KG1 (cell line): Measurements from ENCODE around the gene FTO.

Experiments used
- DNase-seq: peaks from one replicate; lab custom pipeline; 2025; lab: John Stamatoyannopoulos, UW

Gene FTO

GRCh38 chr16:53966821-53967571 lies 263.0 kb downstream of the FTO start:
- no peak for DNase-seq

- DNase-seq, result no peak
Measured at GRCh38 chr16:53967572-53967971, 263.6 kb downstream of the FTO start.

- no peak for DNase-seq
Measured at GRCh38 chr16:53968454-53968853, 264.5 kb downstream of the FTO start.

- DNase-seq, result no peak
Measured at GRCh38 chr16:53968896-53969295, 264.9 kb downstream of the FTO start.

GRCh38 chr16:53971616-53972015 lies 267.7 kb downstream of the FTO start:
- no peak for DNase-seq

GRCh38 chr16:53973021-53973420 lies 269.1 kb downstream of the FTO start:
- DNase-seq, result no peak

- no peak for DNase-seq
Measured at GRCh38 chr16:53974484-53975080, 270.6 kb downstream of the FTO start.

- no peak for DNase-seq
Measured at GRCh38 chr16:53980675-53981074, 276.7 kb downstream of the FTO start.

- no peak for DNase-seq
Measured at GRCh38 chr16:53982631-53983042, 278.7 kb downstream of the FTO start.

- no peak for DNase-seq
Measured at GRCh38 chr16:53984936-53985335, 281.0 kb downstream of the FTO start.

GRCh38 chr16:53985861-53986260 lies 281.9 kb downstream of the FTO start:
- DNase-seq, result no peak

- no peak for DNase-seq
Measured at GRCh38 chr16:53986793-53987192, 282.8 kb downstream of the FTO start.

- no peak for DNase-seq
Measured at GRCh38 chr16:53988136-53988535, 284.2 kb downstream of the FTO start.

- DNase-seq, result no peak
Measured at GRCh38 chr16:53989597-53989996, 285.6 kb downstream of the FTO start.

- no peak for DNase-seq
Measured at GRCh38 chr16:53991754-53992378, 287.9 kb downstream of the FTO start.

- DNase-seq, result no peak
Measured at GRCh38 chr16:53995378-53995777, 291.4 kb downstream of the FTO start.

- DNase-seq, result no peak
Measured at GRCh38 chr16:53996961-53997360, 293.0 kb downstream of the FTO start.

GRCh38 chr16:53998024-53998810 lies 294.3 kb downstream of the FTO start:
- DNase-seq, result no peak

GRCh38 chr16:53998966-53999522 lies 295.1 kb downstream of the FTO start:
- DNase-seq, result no peak

GRCh38 chr16:53999841-54000240 lies 295.9 kb downstream of the FTO start:
- DNase-seq, result no peak

- DNase-seq, result no peak
Measured at GRCh38 chr16:54000361-54000760, 296.4 kb downstream of the FTO start.

GRCh38 chr16:54006693-54007092 lies 302.7 kb downstream of the FTO start:
- no peak for DNase-seq
